ENCODE results near the gene DCAF17. TPM values are rescaled to one million over a fixed set of nuclear protein-coding genes. Genes with fewer than 3 reads are reported as not detected.
A peak's percentile ranks its signal among the peaks of the same experiment; 100 is the strongest.

Gene DCAF17
- total RNA-seq, 1 donor from 2014 or later = 22.4 TPM

GRCh38 chr2:171505374-171505773 is 71.3 kb downstream of the DCAF17 start:
- peak overlapping the region; percentile 93 for H3K27ac Mint-ChIP-seq (ENCODE audit: unreplicated experiment)

DNA sequence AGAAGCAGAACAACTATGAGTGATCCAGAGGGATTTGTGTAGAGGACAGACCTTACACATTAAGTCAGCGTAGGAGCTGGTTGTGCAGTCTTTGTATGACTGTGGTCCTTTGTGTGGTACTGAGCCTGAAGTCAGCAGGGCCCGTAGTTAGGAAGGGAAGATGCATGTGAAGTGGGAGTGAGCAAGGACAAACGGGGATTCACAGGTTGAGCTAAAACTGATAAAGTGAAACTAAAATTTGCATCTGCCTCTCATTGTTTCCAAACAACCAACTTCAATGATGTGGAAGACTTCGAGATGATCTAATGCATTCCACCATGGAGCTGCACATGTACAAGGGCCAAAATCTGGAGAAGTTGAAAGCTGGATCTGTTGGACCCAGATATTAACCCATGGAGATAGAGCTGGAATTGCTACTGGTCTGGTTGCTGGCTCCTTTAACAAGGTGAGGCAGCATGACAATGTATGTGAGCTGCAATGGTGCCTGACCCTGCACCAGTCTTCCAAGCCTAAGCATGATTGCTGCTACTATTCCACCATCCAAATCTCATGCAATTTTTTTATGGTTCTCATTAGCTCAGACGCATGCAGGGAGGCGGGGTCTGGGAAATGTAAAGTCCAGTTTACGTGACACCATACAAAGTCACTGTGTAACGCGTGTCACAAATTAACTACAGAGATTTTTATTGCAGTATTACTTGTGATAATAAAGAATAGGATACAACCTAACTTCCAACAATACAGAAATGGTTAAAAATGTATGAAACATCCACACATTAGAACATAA is 76.1 kb downstream of the DCAF17 start:
- Mint-ChIP-seq H3K4me3 (no peak overlapping the region), H3K36me3 (ENCODE audit: low read depth) (peaks cover 4% of the 10 kb centered on the region), H3K27ac (ENCODE audit: unreplicated experiment) (no peak overlapping the region), H3K9me3 (peaks cover 5% of the 10 kb centered on the region), H3K4me1 (peaks cover 10% of the 10 kb centered on the region), H3K27me3 (ENCODE audit: low read depth) (no peaks in the 10 kb centered on the region)
- TF ChIP-seq CTCF (conservative IDR thresholded peaks at IDR 0.05) = no peak
- no peak for DNase-seq (ENCODE audit: low read depth, low spot score)

More at GRCh38 chr2:171505374-171505773, 71.3 kb downstream of the DCAF17 start:
- H3K9me3 Mint-ChIP-seq = peaks cover 9% of the 10 kb centered on the region
- H3K27me3 Mint-ChIP-seq (ENCODE audit: low read depth) = no peaks in the 10 kb centered on the region
- peaks cover 5% of the 10 kb centered on the region for H3K36me3 Mint-ChIP-seq (ENCODE audit: low read depth)
- peaks cover 8% of the 10 kb centered on the region for H3K4me1 Mint-ChIP-seq
- no peak overlapping the region for H3K4me3 Mint-ChIP-seq
- DNase-seq (ENCODE audit: low read depth, low spot score) = no peak
- TF ChIP-seq CTCF (conservative IDR thresholded peaks at IDR 0.05) = no peak

DNA sequence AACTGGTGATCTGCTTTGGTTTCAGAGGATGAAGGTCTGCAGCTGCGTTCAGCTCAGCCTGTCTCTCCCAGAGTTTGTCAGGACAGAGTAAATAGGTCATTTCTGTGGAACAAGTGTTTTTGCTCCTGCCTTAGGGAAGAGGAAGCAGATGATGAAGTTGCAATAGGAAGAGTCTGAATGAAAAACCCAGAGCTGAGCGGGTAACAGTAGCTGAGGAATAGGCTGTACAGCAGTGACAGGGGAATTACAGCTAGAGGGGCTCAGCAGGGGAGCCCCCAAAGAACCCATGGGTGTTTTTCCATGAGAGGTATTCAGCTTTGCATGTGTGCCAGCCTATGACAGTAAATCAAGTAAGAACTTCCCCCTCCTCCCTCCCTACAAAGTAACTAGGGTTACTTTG is 78.0 kb downstream of the DCAF17 start:
- peaks cover 4% of the 10 kb centered on the region for H3K4me1 Mint-ChIP-seq
- no peaks in the 10 kb centered on the region for H3K36me3 Mint-ChIP-seq (ENCODE audit: low read depth)
- H3K27ac Mint-ChIP-seq (ENCODE audit: unreplicated experiment) = no peak overlapping the region
- no peak for DNase-seq (ENCODE audit: low read depth, low spot score)
- no peak overlapping the region for H3K4me3 Mint-ChIP-seq
- H3K9me3 Mint-ChIP-seq = no peaks in the 10 kb centered on the region
- H3K27me3 Mint-ChIP-seq (ENCODE audit: low read depth) = no peaks in the 10 kb centered on the region
- TF ChIP-seq CTCF (conservative IDR thresholded peaks at IDR 0.05) = no peak

GRCh38 chr2:171512683-171513195 is 78.7 kb downstream of the DCAF17 start:
- TF ChIP-seq CTCF (conservative IDR thresholded peaks at IDR 0.05) = no peak
- H3K36me3 Mint-ChIP-seq (ENCODE audit: low read depth) = no peaks in the 10 kb centered on the region
- DNase-seq (ENCODE audit: low read depth, low spot score) = no peak
- H3K27me3 Mint-ChIP-seq (ENCODE audit: low read depth) = no peaks in the 10 kb centered on the region
- no peak overlapping the region for H3K27ac Mint-ChIP-seq (ENCODE audit: unreplicated experiment)
- no peaks in the 10 kb centered on the region for H3K9me3 Mint-ChIP-seq
- H3K4me1 Mint-ChIP-seq = peaks cover 4% of the 10 kb centered on the region
- no peak overlapping the region for H3K4me3 Mint-ChIP-seq

GRCh38 chr2:171513719-171514160 is 79.7 kb downstream of the DCAF17 start:
- Mint-ChIP-seq H3K9me3 (no peaks in the 10 kb centered on the region), H3K36me3 (ENCODE audit: low read depth) (no peaks in the 10 kb centered on the region), H3K4me3 (no peak overlapping the region), H3K27me3 (ENCODE audit: low read depth) (no peaks in the 10 kb centered on the region), H3K4me1 (peaks cover 4% of the 10 kb centered on the region), H3K27ac (ENCODE audit: unreplicated experiment) (no peak overlapping the region)
- DNase-seq (ENCODE audit: low read depth, low spot score) = no peak
- TF ChIP-seq CTCF (conservative IDR thresholded peaks at IDR 0.05) = no peak

All from neural crest cell (in vitro differentiated cells).